Measurements from ENCODE around the gene TBC1D20. TPM values are rescaled to one million over a fixed set of nuclear protein-coding genes. Genes with fewer than 3 reads are reported as not detected.

TBC1D20 gene
- total RNA-seq, 1 experiment from 2014 or later: 32.8 TPM

DNA sequence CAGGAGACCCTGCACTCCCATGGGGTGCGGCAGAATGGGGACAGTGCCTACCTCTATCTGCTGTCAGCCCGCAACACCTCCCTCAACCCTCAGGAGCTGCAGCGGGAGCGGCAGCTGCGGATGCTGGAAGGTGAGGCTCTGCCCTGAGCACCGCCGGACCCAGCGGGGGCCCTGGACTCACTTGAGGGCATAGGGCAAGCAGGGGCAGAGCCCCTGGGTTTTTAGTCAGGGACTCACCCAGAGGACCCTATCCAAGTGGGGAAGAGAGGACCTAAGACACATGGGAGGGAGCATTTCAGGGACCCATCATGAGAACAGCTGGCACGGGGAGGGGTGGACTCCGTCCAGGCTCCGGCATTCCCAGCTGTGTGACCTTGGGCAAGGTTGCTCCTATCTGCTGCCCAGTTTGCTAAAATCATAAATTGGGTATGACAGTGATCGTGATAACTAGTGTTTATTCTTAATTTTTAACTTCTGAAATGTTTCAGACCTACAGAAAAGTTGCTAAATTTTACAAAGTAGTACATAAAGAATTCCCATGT, 44.5 kb downstream of the TBC1D20 start:
- no peak overlapping the region for H3K27ac ChIP-seq
- POLR2A ChIA-PET (ENCODE audit: unreplicated experiment): no interaction called here
- H2AFZ ChIP-seq: no peak overlapping the region
- no peak for DNase-seq
- no peaks in the 10 kb centered on the region for H3K27me3 ChIP-seq (ENCODE audit: insufficient read depth, low read depth)
- intact Hi-C loops (cut with micrococcal nuclease; ENCODE audit: unreplicated experiment): no loop called here
- H3K4me1 ChIP-seq (replicated peaks; ENCODE audit: insufficient read depth): peaks cover 2% of the 10 kb centered on the region; the same call in 1 of the 2 replicates
- TF ChIP-seq EZH2 (IDR thresholded peaks at IDR 0.05; ENCODE audit: low read depth): no peak
- TF ChIP-seq, protein P1, sequence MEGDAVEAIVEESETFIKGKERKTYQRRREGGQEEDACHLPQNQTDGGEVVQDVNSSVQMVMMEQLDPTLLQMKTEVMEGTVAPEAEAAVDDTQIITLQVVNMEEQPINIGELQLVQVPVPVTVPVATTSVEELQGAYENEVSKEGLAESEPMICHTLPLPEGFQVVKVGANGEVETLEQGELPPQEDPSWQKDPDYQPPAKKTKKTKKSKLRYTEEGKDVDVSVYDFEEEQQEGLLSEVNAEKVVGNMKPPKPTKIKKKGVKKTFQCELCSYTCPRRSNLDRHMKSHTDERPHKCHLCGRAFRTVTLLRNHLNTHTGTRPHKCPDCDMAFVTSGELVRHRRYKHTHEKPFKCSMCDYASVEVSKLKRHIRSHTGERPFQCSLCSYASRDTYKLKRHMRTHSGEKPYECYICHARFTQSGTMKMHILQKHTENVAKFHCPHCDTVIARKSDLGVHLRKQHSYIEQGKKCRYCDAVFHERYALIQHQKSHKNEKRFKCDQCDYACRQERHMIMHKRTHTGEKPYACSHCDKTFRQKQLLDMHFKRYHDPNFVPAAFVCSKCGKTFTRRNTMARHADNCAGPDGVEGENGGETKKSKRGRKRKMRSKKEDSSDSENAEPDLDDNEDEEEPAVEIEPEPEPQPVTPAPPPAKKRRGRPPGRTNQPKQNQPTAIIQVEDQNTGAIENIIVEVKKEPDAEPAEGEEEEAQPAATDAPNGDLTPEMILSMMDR (conservative IDR thresholded peaks at IDR 0.05): no peak
- H4K20me1 ChIP-seq (ENCODE audit: insufficient read depth): peaks cover 13% of the 10 kb centered on the region
- no peak overlapping the region for H3K4me2 ChIP-seq
- no peak overlapping the region for H3K4me3 ChIP-seq
- no peaks in the 10 kb centered on the region for H3K9me2 ChIP-seq (ENCODE audit: insufficient read depth)
- peaks cover 43% of the 10 kb centered on the region for H3F3A ChIP-seq (ENCODE audit: insufficient read depth, low read depth)
- no TSS peak for BruUV-seq (replicated peaks)
- H3K9me3 ChIP-seq (ENCODE audit: insufficient read depth, low read depth): no peaks in the 10 kb centered on the region
- H3K36me3 ChIP-seq (ENCODE audit: low read depth): peaks cover 30% of the 10 kb centered on the region
- CTCF ChIA-PET: no interaction called here
- H3K79me2 ChIP-seq (ENCODE audit: low read depth): peaks cover 24% of the 10 kb centered on the region

DNA sequence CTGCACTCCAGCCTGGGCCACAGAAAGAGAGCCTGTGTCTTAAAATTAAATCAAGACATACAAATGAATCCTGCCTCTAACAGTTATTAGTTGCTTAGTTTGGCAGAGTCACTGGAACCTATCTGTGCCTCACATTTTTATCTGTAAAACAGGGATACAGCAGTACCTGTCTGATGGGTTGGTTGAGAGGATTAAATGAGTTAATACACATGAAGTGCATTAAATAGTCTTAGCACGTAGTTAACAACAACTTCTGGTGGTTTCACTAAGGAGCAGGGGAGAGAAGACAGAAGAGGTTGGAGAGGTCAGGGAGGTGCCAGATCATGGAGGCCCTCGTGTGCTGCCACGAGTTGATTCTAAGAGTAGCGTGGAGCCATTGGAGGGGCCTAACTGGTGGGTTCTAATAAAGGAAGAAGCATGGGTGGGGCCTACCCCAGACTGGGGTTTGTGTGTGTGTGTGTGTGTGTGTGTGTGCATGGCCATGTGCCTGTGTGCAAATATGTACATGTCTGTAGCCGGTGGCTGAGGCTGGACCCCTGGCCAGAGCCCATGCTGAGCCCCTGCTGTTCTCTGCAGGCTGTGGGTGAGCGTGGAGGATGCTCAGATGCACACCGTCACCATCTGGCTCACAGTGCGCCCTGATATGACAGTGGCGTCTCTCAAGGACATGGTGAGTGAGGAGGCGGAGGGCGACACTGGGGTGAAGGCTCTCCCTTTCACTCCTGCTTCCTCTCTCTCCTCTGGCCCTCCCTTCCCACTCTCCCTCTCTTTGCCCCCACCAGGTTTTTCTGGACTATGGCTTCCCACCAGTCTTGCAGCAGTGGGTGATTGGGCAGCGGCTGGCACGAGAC, 45.2 kb downstream of the TBC1D20 start:
- TF ChIP-seq EZH2 (IDR thresholded peaks at IDR 0.05; ENCODE audit: low read depth): no peak
- TF ChIP-seq, protein P1 (conservative IDR thresholded peaks at IDR 0.05): no peak
- Histone ChIP-seq H3K4me3 (no peak overlapping the region), H4K20me1 (ENCODE audit: insufficient read depth) (peaks cover 13% of the 10 kb centered on the region), H3K9me2 (ENCODE audit: insufficient read depth) (no peaks in the 10 kb centered on the region), H3K27me3 (ENCODE audit: insufficient read depth, low read depth) (no peaks in the 10 kb centered on the region), H2AFZ (no peak overlapping the region), H3K9me3 (ENCODE audit: insufficient read depth, low read depth) (no peaks in the 10 kb centered on the region), H3K27ac (no peak overlapping the region), H3K79me2 (ENCODE audit: low read depth) (peaks cover 31% of the 10 kb centered on the region), H3K4me1 (replicated peaks; ENCODE audit: insufficient read depth) (peaks cover 5% of the 10 kb centered on the region; the same call in 1 of the 2 replicates), H3K36me3 (ENCODE audit: low read depth) (peaks cover 33% of the 10 kb centered on the region), H3K4me2 (no peak overlapping the region), H3F3A (ENCODE audit: insufficient read depth, low read depth) (peaks cover 43% of the 10 kb centered on the region)
- intact Hi-C loops (cut with micrococcal nuclease; ENCODE audit: unreplicated experiment): no loop called here
- POLR2A ChIA-PET (ENCODE audit: unreplicated experiment): no interaction called here
- CTCF ChIA-PET: no interaction called here
- no TSS peak for BruUV-seq (replicated peaks)
- no peak for DNase-seq

DNA sequence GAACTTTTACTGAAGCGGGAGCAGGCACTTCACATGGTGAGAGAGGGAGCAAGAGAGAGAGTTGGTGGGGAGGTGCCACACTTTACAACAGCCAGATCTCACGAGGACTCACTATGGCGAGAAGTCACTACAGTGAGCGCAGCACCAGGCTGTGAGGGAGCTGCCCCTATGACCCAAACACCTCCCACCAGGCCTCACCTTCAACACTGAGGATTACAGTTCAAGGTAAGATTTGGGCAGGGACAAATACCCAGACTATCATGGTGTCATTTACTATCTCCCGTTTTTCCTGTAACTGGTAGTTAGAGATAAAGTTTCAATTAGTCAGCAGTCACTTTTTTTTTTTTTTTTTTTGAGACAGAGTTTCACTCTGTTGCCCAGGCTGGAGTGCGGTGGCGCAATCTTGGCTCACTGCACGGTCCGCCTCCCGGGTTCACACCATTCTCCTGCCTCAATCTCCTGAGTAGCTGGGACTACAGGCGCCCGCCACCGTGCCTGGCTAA, 46.5 kb downstream of the TBC1D20 start:
- peaks cover 42% of the 10 kb centered on the region for H3K79me2 ChIP-seq (ENCODE audit: low read depth)
- H3K4me2 ChIP-seq: no peak overlapping the region
- ChIA-PET POLR2A (ENCODE audit: unreplicated experiment) (no interaction called here), CTCF (no interaction called here)
- intact Hi-C loops (cut with micrococcal nuclease; ENCODE audit: unreplicated experiment): no loop called here
- no peaks in the 10 kb centered on the region for H3K9me3 ChIP-seq (ENCODE audit: insufficient read depth, low read depth)
- no peak for DNase-seq
- H3K9me2 ChIP-seq (ENCODE audit: insufficient read depth): no peaks in the 10 kb centered on the region
- no TSS peak for BruUV-seq (replicated peaks)
- peaks cover 7% of the 10 kb centered on the region; the same call in 1 of the 2 replicates for H3K4me1 ChIP-seq (replicated peaks; ENCODE audit: insufficient read depth)
- peaks cover 41% of the 10 kb centered on the region for H3F3A ChIP-seq (ENCODE audit: insufficient read depth, low read depth)
- no peak overlapping the region for H3K27ac ChIP-seq
- H3K27me3 ChIP-seq (ENCODE audit: insufficient read depth, low read depth): no peaks in the 10 kb centered on the region
- H2AFZ ChIP-seq: no peak overlapping the region
- TF ChIP-seq, protein P1 (conservative IDR thresholded peaks at IDR 0.05): no peak
- TF ChIP-seq EZH2 (IDR thresholded peaks at IDR 0.05; ENCODE audit: low read depth): no peak
- no peak overlapping the region for H3K4me3 ChIP-seq
- H3K36me3 ChIP-seq (ENCODE audit: low read depth): peaks cover 44% of the 10 kb centered on the region
- peaks cover 13% of the 10 kb centered on the region for H4K20me1 ChIP-seq (ENCODE audit: insufficient read depth)
